GM18867 (cell line): Measurements from ENCODE around the gene NOG.

Experiments
- ATAC-seq: cut with Tn5 transposase; IDR thresholded peaks from one replicate; pipeline ENCODE4 v1.9.1; 2021; ENCODE audit warnings: mild to moderate bottlenecking, moderate library complexity; ENCODE audit not compliant: unreplicated experiment

The NOG gene

GRCh38 chr17:56635641-56636040, 42.1 kb downstream of the NOG start:
- no peak for ATAC-seq

- no peak for ATAC-seq
Observed at GRCh38 chr17:56636265-56636664, 42.8 kb downstream of the NOG start.

GRCh38 chr17:56637254-56637653, 43.8 kb downstream of the NOG start:
- no peak for ATAC-seq

GRCh38 chr17:56638591-56639051, 45.1 kb downstream of the NOG start:
- ATAC-seq, result no peak

GRCh38 chr17:56639517-56639916, 46.0 kb downstream of the NOG start:
- ATAC-seq, result no peak

- ATAC-seq, result no peak
Observed at GRCh38 chr17:56640116-56640515, 46.6 kb downstream of the NOG start.

GRCh38 chr17:56641373-56641772, 47.9 kb downstream of the NOG start:
- ATAC-seq, result no peak

GRCh38 chr17:56641894-56642293, 48.4 kb downstream of the NOG start:
- no peak for ATAC-seq

- no peak for ATAC-seq
Observed at GRCh38 chr17:56642424-56642823, 48.9 kb downstream of the NOG start.
